ENCODE data around the gene NRROS. TPM values are rescaled to one million over a fixed set of nuclear protein-coding genes. Genes with fewer than 3 reads are reported as not detected.

The NRROS gene
- total and polyA plus RNA-seq, 2 of the 13 experiments (the other 11 are each of a cell fraction or from before 2014, with no cell fraction given): not detected

DNA sequence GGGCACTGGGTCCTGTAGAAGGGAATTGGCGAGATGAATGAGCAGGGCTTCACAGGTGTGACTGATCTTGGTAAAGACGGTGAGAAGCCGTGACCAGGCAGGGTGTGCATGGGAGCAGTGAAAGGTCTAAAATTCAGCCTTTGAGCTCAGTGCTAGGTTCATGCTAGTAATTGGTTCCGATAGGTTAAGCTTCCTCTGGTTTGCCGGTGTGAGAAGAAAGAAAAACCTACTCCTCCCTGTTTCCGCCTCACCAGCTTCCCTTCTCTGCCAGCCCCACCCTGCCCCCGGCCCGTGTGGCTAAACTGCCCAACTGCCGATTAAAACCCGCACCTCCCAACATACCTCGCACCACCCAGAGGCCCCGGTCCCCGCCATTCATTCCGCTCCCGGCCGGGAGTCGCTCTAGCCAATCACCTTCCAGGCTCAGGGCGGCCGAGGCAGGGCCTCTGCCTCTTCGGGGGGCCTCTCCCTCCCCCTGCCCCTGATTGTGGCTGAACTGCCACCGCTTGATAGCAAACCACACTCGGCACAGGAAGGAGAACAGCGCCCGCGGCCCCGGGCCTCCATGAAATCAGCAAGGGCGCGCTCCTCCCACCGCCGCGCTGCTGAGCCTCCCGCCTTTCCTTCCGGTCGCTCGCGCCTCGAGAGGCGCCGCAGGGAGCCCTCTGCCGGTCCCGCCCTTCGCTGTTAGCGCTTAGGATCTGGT lies 7.3 kb upstream of the NRROS start (continued):
- TF ChIP-seq SOX6 (IDR thresholded peaks at IDR 0.05) (no peak), SOX6 (CRISPR knock-in tag; IDR thresholded peaks at IDR 0.05) (no peak), DNMT3B (CRISPR knock-in tag; conservative IDR thresholded peaks at IDR 0.05) (no peak), GATAD1 (CRISPR knock-in tag; IDR thresholded peaks at IDR 0.05) (peak; percentile 55; the same call in 1 of the 2 replicates), ZNF615 (CRISPR knock-in tag; IDR thresholded peaks at IDR 0.05; ENCODE audit: borderline replicate concordance) (no peak), STAT5B (CRISPR knock-in tag; IDR thresholded peaks at IDR 0.05) (0 out of 2 replicates have a peak, but pooled peaks have one; percentile 59), XRCC5 (optimal IDR thresholded peaks at IDR 0.05; ENCODE audit: low read length) (no peak), ZSCAN20 (CRISPR knock-in tag; IDR thresholded peaks at IDR 0.05; ENCODE audit: borderline replicate concordance) (no peak), SIN3A (IDR thresholded peaks at IDR 0.05; ENCODE audit: borderline replicate concordance, low read depth, low read length) (no peak; the same call in 1 of the 2 replicates), HOXA5 (CRISPR knock-in tag; IDR thresholded peaks at IDR 0.05) (peak; percentile 45; the same call in 1 of the 2 replicates), ZNF768 (CRISPR knock-in tag; IDR thresholded peaks at IDR 0.05) (peak; percentile 49; the same call in 1 of the 2 replicates), CCAR2 (optimal IDR thresholded peaks at IDR 0.05; ENCODE audit: low read depth, low read length) (no peak), SAFB2 (CRISPR knock-in tag; IDR thresholded peaks at IDR 0.05; ENCODE audit: borderline replicate concordance, low read depth) (no peak), ZNF775 (CRISPR knock-in tag; IDR thresholded peaks at IDR 0.05; ENCODE audit: borderline replicate concordance) (no peak)
- TF ChIP-seq, protein P1, sequence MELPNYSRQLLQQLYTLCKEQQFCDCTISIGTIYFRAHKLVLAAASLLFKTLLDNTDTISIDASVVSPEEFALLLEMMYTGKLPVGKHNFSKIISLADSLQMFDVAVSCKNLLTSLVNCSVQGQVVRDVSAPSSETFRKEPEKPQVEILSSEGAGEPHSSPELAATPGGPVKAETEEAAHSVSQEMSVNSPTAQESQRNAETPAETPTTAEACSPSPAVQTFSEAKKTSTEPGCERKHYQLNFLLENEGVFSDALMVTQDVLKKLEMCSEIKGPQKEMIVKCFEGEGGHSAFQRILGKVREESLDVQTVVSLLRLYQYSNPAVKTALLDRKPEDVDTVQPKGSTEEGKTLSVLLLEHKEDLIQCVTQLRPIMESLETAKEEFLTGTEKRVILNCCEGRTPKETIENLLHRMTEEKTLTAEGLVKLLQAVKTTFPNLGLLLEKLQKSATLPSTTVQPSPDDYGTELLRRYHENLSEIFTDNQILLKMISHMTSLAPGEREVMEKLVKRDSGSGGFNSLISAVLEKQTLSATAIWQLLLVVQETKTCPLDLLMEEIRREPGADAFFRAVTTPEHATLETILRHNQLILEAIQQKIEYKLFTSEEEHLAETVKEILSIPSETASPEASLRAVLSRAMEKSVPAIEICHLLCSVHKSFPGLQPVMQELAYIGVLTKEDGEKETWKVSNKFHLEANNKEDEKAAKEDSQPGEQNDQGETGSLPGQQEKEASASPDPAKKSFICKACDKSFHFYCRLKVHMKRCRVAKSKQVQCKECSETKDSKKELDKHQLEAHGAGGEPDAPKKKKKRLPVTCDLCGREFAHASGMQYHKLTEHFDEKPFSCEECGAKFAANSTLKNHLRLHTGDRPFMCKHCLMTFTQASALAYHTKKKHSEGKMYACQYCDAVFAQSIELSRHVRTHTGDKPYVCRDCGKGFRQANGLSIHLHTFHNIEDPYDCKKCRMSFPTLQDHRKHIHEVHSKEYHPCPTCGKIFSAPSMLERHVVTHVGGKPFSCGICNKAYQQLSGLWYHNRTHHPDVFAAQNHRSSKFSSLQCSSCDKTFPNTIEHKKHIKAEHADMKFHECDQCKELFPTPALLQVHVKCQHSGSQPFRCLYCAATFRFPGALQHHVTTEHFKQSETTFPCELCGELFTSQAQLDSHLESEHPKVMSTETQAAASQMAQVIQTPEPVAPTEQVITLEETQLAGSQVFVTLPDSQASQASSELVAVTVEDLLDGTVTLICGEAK (IDR thresholded peaks at IDR 0.05): no peak
- TF ChIP-seq, protein P1 (CRISPR knock-in tag; IDR thresholded peaks at IDR 0.05): peak; percentile 63; the same call in 1 of the 2 replicates
- TF ChIP-seq, protein P2, sequence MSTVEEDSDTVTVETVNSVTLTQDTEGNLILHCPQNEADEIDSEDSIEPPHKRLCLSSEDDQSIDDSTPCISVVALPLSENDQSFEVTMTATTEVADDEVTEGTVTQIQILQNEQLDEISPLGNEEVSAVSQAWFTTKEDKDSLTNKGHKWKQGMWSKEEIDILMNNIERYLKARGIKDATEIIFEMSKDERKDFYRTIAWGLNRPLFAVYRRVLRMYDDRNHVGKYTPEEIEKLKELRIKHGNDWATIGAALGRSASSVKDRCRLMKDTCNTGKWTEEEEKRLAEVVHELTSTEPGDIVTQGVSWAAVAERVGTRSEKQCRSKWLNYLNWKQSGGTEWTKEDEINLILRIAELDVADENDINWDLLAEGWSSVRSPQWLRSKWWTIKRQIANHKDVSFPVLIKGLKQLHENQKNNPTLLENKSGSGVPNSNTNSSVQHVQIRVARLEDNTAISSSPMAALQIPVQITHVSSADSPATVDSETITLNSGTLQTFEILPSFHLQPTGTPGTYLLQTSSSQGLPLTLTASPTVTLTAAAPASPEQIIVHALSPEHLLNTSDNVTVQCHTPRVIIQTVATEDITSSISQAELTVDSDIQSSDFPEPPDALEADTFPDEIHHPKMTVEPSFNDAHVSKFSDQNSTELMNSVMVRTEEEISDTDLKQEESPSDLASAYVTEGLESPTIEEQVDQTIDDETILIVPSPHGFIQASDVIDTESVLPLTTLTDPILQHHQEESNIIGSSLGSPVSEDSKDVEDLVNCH (CRISPR knock-in tag; IDR thresholded peaks at IDR 0.05): no peak
- TF ChIP-seq, protein P3, sequence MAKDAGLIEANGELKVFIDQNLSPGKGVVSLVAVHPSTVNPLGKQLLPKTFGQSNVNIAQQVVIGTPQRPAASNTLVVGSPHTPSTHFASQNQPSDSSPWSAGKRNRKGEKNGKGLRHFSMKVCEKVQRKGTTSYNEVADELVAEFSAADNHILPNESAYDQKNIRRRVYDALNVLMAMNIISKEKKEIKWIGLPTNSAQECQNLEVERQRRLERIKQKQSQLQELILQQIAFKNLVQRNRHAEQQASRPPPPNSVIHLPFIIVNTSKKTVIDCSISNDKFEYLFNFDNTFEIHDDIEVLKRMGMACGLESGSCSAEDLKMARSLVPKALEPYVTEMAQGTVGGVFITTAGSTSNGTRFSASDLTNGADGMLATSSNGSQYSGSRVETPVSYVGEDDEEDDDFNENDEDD (CRISPR knock-in tag; IDR thresholded peaks at IDR 0.05; ENCODE audit: borderline replicate concordance): peak; percentile 90; the same call in 1 of the 2 replicates

Data from HepG2 (cell line).